Mesenchymal stem cell (in vitro differentiated cells and primary cell): ENCODE measurements around the gene HLA-F.
A peak's percentile ranks its signal among the peaks of the same experiment; 100 is the strongest.

Source experiments
- DNase-seq: peaks from one replicate; pipeline ENCODE4 v3.0.0-alpha.2; 2013
- H2AFZ ChIP-seq: one replicate; pipeline ENCODE4 v1.6.1; 2013; ENCODE audit warnings: low read depth, mild to moderate bottlenecking, control low read depth, inconsistent platforms, low read length, moderate library complexity
- H2AK5ac ChIP-seq: 2 replicates; pipeline ENCODE4 v1.6.1; 2013; ENCODE audit warnings: low read length, moderate library complexity, mild to moderate bottlenecking, inconsistent platforms; ENCODE audit not compliant: severe bottlenecking
- H2BK120ac ChIP-seq: one replicate; pipeline ENCODE4 v1.6.1; 2013; ENCODE audit warnings: low read depth, mild to moderate bottlenecking, inconsistent platforms, low read length, moderate library complexity
- H2BK12ac ChIP-seq, 2 experiments: one replicate each; pipeline ENCODE4 v1.6.1; 2013; ENCODE audit warnings: inconsistent platforms in 2 of 2, low read length in 2 of 2, mild to moderate bottlenecking in 2 of 2, moderate library complexity in 2 of 2, control low read depth in 1 of 2
- H2BK15ac ChIP-seq: one replicate; pipeline ENCODE4 v1.6.1; 2013; ENCODE audit warnings: mild to moderate bottlenecking, low read depth, inconsistent platforms; ENCODE audit not compliant: poor library complexity, severe bottlenecking
- H2BK5ac ChIP-seq: 2 replicates; pipeline ENCODE4 v1.6.1; 2013; ENCODE audit warnings: low read depth, mild to moderate bottlenecking, low read length, control low read depth, inconsistent platforms; ENCODE audit not compliant: poor library complexity, severe bottlenecking
- H3K14ac ChIP-seq, 2 experiments: one replicate each; pipeline ENCODE4 v1.6.1; 2013; ENCODE audit warnings: inconsistent platforms in 2 of 2, low read length in 2 of 2, control low read depth in 1 of 2, mild to moderate bottlenecking in 1 of 2, moderate library complexity in 1 of 2
- H3K18ac ChIP-seq, 2 experiments: one replicate each; pipeline ENCODE4 v1.6.1; 2013; ENCODE audit warnings: inconsistent platforms in 2 of 2, low read length in 2 of 2, control low read depth in 1 of 2, low read depth in 1 of 2, mild to moderate bottlenecking in 1 of 2
- H3K23ac ChIP-seq, 2 experiments: one replicate each; pipeline ENCODE4 v1.6.1; 2013; ENCODE audit warnings: inconsistent platforms in 2 of 2, low read length in 2 of 2, mild to moderate bottlenecking in 2 of 2, moderate library complexity in 2 of 2, control low read depth in 1 of 2
- H3K27ac ChIP-seq: 2 replicates; pipeline ENCODE4 v1.5.1; 2013; ENCODE audit warnings: mild to moderate bottlenecking, moderate library complexity, low read length, control low read depth, inconsistent platforms; ENCODE audit not compliant: poor library complexity, severe bottlenecking
- H3K27me3 ChIP-seq, 2 experiments: 2 replicates each; pipeline versions ENCODE4 v1.6.1 to v1.7.0; 2013; ENCODE audit warnings: low read length in 2 of 2, mild to moderate bottlenecking in 2 of 2, moderate library complexity in 2 of 2, control low read depth in 1 of 2, inconsistent platforms in 1 of 2; ENCODE audit not compliant: control insufficient read depth in 1 of 2, insufficient read depth in 1 of 2
- H3K36me3 ChIP-seq, 2 experiments: 2 replicates each; pipeline versions ENCODE4 v1.6.1 to v1.7.0; 2013; ENCODE audit warnings: low read length in 2 of 2, control low read depth in 1 of 2, inconsistent platforms in 1 of 2, low read depth in 1 of 2, mild to moderate bottlenecking in 1 of 2; ENCODE audit not compliant: insufficient read depth in 2 of 2, control insufficient read depth in 1 of 2
- H3K4ac ChIP-seq, 2 experiments: one replicate each; pipeline ENCODE4 v1.6.1; 2013; ENCODE audit warnings: inconsistent platforms in 2 of 2, low read length in 2 of 2, mild to moderate bottlenecking in 2 of 2, moderate library complexity in 2 of 2, control low read depth in 1 of 2, low read depth in 1 of 2
- H3K4me1 ChIP-seq: 2 replicates; pipeline ENCODE4 v1.6.1; 2013; ENCODE audit warnings: low read depth, low read length, control low read depth; ENCODE audit not compliant: control insufficient read depth, insufficient read depth
- H3K4me2 ChIP-seq: 2 replicates; pipeline ENCODE4 v1.6.1; 2013; ENCODE audit warnings: low read length, mild to moderate bottlenecking, inconsistent platforms; ENCODE audit not compliant: poor library complexity, severe bottlenecking
- H3K4me3 ChIP-seq, 2 experiments: 2 replicates each; pipeline versions ENCODE4 v1.5.1 to v1.7.0; 2013; ENCODE audit warnings: low read length in 2 of 2, mild to moderate bottlenecking in 2 of 2, control low read depth in 1 of 2, low read depth in 1 of 2; ENCODE audit not compliant: insufficient read depth in 1 of 2
- H3K79me1 ChIP-seq: replicated peaks from 2 replicates; pipeline ENCODE4 v1.6.1; 2013; ENCODE audit warnings: mild to moderate bottlenecking, control low read depth, low read length, inconsistent platforms; ENCODE audit not compliant: poor library complexity, severe bottlenecking
- H3K9ac ChIP-seq: 2 replicates; pipeline ENCODE4 v1.7.0; 2013; ENCODE audit warnings: mild to moderate bottlenecking, low read length, moderate library complexity
- H3K9me3 ChIP-seq: 2 replicates; pipeline ENCODE4 v1.7.0; 2013; ENCODE audit warnings: mild to moderate bottlenecking, low read length; ENCODE audit not compliant: control insufficient read depth
- H4K8ac ChIP-seq: one replicate; pipeline ENCODE4 v1.6.1; 2013; ENCODE audit warnings: inconsistent platforms, mild to moderate bottlenecking, low read length, moderate library complexity
- H4K91ac ChIP-seq: one replicate; pipeline ENCODE4 v1.6.1; 2013; ENCODE audit warnings: mild to moderate bottlenecking, low read length, inconsistent platforms
- whole genome bisulfite sequencing: methylation state at CpG from one replicate; pipeline ENCODE4 v1.1.7; 2013; ENCODE audit warnings: mixed read lengths; 5-methylcytosine and 5-hydroxymethylcytosine counted together

HLA-F gene

GRCh38 chr6:29750709-29751108 is 27.5 kb downstream of the HLA-F start:
- H3K9ac ChIP-seq = no peak overlapping the region
- H3K9me3 ChIP-seq = no peaks in the 10 kb centered on the region
- H3K14ac ChIP-seq = no peak overlapping the region
- no peak for DNase-seq
- 73% methylated on average over 6 of the region's 6 CpGs for WGBS
- no peak overlapping the region for H4K8ac ChIP-seq
- H3K23ac ChIP-seq = no peak overlapping the region
- no peak overlapping the region for H2BK120ac ChIP-seq
- no peak overlapping the region for H2BK12ac ChIP-seq
- no peak overlapping the region for H3K4me3 ChIP-seq
- peaks cover 0 to 4% of the 10 kb centered on the region in 2 experiments for H3K27me3 ChIP-seq
- H3K36me3 ChIP-seq = peaks cover 0 to 4% of the 10 kb centered on the region in 2 experiments
- peaks cover 14% of the 10 kb centered on the region for H3K79me1 ChIP-seq
- no peak overlapping the region for H3K4me2 ChIP-seq
- H2AK5ac ChIP-seq = no peak overlapping the region
- peaks cover 17% of the 10 kb centered on the region for H3K4me1 ChIP-seq
- no peak overlapping the region for H3K27ac ChIP-seq
- no peak overlapping the region for H3K4ac ChIP-seq
- no peak overlapping the region for H4K91ac ChIP-seq
- no peak overlapping the region for H2BK5ac ChIP-seq
- H2BK15ac ChIP-seq = no peak overlapping the region
- no peak overlapping the region for H3K18ac ChIP-seq
- H2AFZ ChIP-seq = no peak overlapping the region

- Histone ChIP-seq H3K27me3 (peaks cover 3 to 8% of the 10 kb centered on the region in 2 experiments), H3K4me3 (peak overlapping the region in 1 of 2 experiments; percentile 86), H2BK120ac (no peak overlapping the region), H3K4me1 (peaks cover 17% of the 10 kb centered on the region), H3K18ac (no peak overlapping the region), H4K8ac (no peak overlapping the region), H4K91ac (no peak overlapping the region), H3K4me2 (no peak overlapping the region), H3K36me3 (no peaks in the 10 kb centered on the region), H3K9ac (peak overlapping the region; percentile 92), H3K23ac (no peak overlapping the region), H2BK12ac (no peak overlapping the region), H3K4ac (no peak overlapping the region), H2BK5ac (no peak overlapping the region), H3K9me3 (no peaks in the 10 kb centered on the region), H3K14ac (no peak overlapping the region), H2AK5ac (no peak overlapping the region), H3K27ac (no peak overlapping the region), H2BK15ac (no peak overlapping the region), H3K79me1 (peaks cover 9% of the 10 kb centered on the region), H2AFZ (no peak overlapping the region)
- no peak for DNase-seq
- 81% methylated on average over 3 of the region's 3 CpGs for WGBS
Observed at GRCh38 chr6:29751480-29751879, 28.2 kb downstream of the HLA-F start.

GRCh38 chr6:29752451-29753308 is 29.4 kb downstream of the HLA-F start:
- Histone ChIP-seq H3K4me1 (peaks cover 14% of the 10 kb centered on the region), H3K9ac (peak overlapping the region; percentile 92), H4K91ac (no peak overlapping the region), H3K4me2 (peak overlapping the region; percentile 94), H3K23ac (no peak overlapping the region), H2BK15ac (no peak overlapping the region), H3K36me3 (no peaks in the 10 kb centered on the region), H2AK5ac (no peak overlapping the region), H3K27ac (peak overlapping the region; percentile 74), H3K79me1 (peaks cover 5% of the 10 kb centered on the region), H2BK12ac (peak overlapping the region in 1 of 2 experiments; percentile 17), H2BK120ac (no peak overlapping the region), H4K8ac (peak overlapping the region; percentile 10), H3K18ac (peak overlapping the region in 1 of 2 experiments; percentile 21), H3K9me3 (no peaks in the 10 kb centered on the region), H3K27me3 (peaks cover 14 to 18% of the 10 kb centered on the region in 2 experiments), H3K14ac (no peak overlapping the region), H3K4ac (peak overlapping the region in 1 of 2 experiments; percentile 15), H3K4me3 (peak overlapping the region; percentile 60 to 86), H2BK5ac (no peak overlapping the region), H2AFZ (peak overlapping the region; percentile 46)
- under 1% methylated on average over 64 of the region's 64 CpGs for WGBS
- DNase-seq = peak; percentile 87

DNA sequence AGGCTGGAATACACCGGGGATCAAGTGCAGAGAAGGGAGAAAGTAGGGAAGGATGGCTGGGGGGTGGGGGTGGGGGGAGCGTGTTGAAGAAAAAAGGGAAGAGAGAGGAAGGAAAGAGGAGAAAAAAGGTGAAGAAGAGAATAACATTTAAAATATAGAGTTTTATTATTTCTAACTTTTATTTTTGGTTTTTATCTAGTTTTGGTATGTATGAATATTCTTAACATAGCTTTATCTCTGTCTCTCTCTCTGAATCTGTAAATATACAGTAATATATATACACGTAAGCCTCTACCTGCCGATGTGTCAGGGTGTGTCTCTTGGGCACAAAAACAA is 30.0 kb downstream of the HLA-F start:
- Histone ChIP-seq H3K9ac (peak overlapping the region; percentile 92), H3K4me3 (peak overlapping the region; percentile 60 to 86), H3K4me1 (peaks cover 8% of the 10 kb centered on the region), H3K18ac (no peak overlapping the region), H3K27ac (no peak overlapping the region), H4K91ac (no peak overlapping the region), H3K79me1 (no peaks in the 10 kb centered on the region), H2AFZ (no peak overlapping the region), H4K8ac (no peak overlapping the region), H3K36me3 (no peaks in the 10 kb centered on the region), H2BK5ac (no peak overlapping the region), H3K23ac (no peak overlapping the region), H3K14ac (no peak overlapping the region), H2BK120ac (no peak overlapping the region), H3K27me3 (peaks cover 18 to 20% of the 10 kb centered on the region in 2 experiments), H3K4me2 (peak overlapping the region; percentile 94), H2AK5ac (no peak overlapping the region), H3K4ac (no peak overlapping the region), H3K9me3 (no peaks in the 10 kb centered on the region), H2BK15ac (no peak overlapping the region), H2BK12ac (no peak overlapping the region)
- no peak for DNase-seq
- WGBS = 0% methylated on average over 1 of the region's 4 CpGs
